Measurements from ENCODE around the gene TTLL6.
A peak's percentile ranks its signal among the peaks of the same experiment; 100 is the strongest.
"Not testable (repeated sequence)": the region's sequence is repeated elsewhere in the genome, so short reads cannot be mapped to it uniquely, and the experiment has no call there.

The TTLL6 gene

DNA sequence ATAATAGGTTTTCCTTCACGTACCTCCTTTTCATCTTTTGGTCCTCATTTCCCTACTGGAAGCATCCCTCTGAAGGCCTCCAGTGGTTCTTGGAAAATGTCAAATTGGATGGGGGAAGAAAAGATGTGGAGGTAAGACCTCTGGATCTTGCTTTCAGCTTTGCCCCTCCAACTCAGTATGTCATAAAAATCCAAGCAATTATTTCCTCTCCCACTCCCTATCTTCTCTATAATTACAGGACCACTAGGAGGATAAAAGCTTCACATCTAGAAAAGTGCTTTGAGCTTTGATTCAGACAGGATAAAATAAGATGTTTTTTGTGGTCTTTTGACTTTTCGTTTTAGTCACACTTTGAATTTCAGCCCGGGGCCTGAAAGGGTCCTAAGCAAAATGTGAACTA, 1.7 kb downstream of the TTLL6 start:
- no peak for DNase-seq (ENCODE audit: low read depth)

DNA sequence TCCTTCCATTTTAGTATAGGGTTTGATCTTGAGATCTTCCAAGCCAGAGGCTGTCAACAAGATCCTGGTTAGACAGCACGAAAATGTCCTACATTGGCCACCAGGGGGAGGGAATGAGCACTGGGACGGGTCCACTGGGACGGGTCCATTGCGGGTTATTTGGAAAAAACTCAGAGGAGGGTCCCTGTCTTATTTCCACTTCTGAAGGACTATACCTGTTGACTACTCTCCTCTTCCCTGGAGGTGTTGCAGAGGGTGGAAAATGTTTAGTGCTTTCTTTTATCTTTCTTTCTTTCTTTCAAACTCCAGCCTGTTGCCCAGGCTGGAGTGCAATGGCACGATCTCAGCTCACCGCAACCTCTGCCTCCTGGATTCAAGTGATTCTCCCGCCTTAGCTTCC, 2.5 kb downstream of the TTLL6 start:
- DNase-seq (ENCODE audit: low read depth): no peak

DNA sequence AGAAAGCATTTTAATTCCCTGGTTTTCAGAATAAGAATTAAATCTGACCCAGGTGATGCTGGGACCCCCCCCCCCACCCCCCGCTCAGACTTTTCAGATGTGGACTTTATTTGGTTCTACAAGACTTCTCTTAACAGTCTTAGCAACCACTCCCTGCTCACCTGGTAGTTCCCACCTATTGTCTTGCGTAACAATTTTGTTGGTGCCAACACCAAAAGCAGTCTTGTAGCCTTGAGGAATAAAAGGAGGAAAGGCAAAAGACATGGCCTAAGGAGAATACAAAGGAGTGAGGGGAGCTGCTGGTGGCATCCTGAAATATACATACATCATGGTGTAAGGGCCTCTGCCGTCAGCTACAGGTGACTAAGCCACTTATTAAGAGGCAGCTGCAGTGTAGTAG, 5.0 kb downstream of the TTLL6 start:
- no peak for DNase-seq (ENCODE audit: low read depth)

DNA sequence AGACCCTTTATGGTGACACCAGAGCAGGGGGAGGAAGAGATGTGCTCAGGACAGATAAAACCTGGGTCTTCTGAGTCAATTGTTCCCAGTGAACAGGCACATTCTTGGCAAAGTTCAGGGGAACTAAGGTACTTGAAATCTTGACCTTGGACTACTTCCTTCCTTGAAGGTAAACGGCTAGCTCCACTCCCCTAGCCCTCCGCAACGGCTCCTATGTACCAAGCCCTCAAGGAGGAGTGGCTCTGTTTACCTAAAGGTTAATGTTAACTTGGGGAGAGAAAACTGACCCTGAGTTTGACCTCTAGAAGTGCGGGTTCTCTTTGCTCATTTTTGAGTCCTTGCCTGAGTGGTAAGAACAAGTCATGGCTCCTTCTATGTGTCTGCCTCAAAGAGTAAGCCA, 7.8 kb downstream of the TTLL6 start:
- DNase-seq (ENCODE audit: low read depth): no peak

DNA sequence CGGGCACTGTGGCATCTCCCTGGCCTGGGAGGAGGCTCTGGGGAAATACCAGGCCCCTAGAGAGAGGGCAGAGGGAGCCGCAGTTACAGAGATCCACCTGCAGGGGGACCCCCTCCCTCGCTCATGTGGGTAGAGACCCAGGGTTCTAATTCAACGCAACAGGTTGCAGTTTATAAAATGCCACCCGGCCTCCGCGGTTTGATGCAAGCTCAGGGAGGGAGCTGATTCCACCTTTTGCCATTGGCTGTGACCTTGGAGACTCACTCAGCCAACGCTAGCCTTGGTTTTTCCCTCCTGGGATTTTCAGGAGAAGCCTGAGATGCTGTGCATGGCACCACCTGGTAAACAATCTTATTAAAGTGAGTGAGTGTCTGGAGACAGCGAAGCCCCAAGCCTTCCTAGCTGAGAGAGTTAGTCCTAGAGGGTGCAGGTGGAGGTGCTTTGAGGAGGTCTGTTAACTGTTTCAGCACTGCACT, 12.1 kb downstream of the TTLL6 start:
- DNase-seq (ENCODE audit: low read depth): peak; percentile 46

GRCh38 chr17:48800626-48801217, 16.3 kb downstream of the TTLL6 start:
- no peak for DNase-seq (ENCODE audit: low read depth)

DNA sequence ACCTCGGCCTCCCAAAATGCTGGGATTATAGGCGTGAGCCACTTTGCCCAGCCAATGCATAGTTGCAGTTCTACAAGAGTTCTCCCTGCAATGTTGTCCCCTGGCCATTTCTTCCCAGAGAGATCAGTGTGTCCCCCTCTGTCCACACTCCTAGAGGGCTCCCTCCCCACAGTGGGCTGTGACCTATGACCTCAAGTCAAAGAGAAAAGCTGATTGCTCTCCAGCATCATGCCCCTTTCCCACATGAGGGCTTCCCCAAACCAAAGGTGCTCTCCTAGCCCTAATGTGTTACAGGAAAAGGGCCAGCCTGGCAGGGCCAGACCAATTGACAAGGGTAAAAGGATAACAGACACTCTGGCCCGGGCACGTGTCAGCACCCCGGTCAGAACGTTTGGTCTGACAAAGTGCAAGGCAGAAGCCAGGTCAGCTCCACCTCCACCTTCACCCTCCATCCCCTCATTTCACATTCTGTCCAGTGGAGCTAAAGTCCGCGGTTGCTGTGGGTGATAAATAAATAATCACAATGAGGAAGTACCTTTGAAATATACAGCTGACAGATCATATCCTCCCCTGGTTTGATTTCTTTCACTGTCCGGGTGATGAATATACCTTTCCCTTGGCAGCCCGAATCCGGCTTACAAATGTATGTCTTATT, 17.8 kb downstream of the TTLL6 start:
- no peak for DNase-seq (ENCODE audit: low read depth)

DNA sequence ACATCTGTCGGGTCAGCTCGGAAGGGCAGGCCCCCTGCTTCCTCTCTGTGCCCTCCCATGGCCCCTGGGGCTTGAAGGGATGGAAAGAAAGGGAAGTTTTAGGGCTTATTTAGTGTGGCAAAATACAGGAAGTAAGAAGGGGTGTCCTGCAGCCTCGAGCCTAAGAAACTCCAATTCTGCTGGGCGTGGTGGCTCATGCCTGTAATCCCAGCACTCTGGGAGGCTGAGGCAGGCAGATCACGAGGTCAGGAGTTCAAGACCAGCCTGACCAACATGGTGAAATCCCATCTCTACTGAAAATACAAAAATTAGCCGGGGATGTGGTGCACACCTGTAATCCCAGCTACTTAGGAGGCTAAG, 20.9 kb downstream of the TTLL6 start:
- DNase-seq (ENCODE audit: low read depth): not testable (repeated sequence)

- peak; percentile 62 for DNase-seq (ENCODE audit: low read depth)
Observed at GRCh38 chr17:48795444-48796162, 21.4 kb downstream of the TTLL6 start.

- DNase-seq (ENCODE audit: low read depth): no peak
Observed at GRCh38 chr17:48792033-48792798, 24.8 kb downstream of the TTLL6 start.

- DNase-seq (ENCODE audit: low read depth): peak; percentile 68
Observed at GRCh38 chr17:48791128-48792032, 25.6 kb downstream of the TTLL6 start.

- DNase-seq (ENCODE audit: low read depth): no peak
Observed at GRCh38 chr17:48790607-48791127, 26.4 kb downstream of the TTLL6 start.

DNA sequence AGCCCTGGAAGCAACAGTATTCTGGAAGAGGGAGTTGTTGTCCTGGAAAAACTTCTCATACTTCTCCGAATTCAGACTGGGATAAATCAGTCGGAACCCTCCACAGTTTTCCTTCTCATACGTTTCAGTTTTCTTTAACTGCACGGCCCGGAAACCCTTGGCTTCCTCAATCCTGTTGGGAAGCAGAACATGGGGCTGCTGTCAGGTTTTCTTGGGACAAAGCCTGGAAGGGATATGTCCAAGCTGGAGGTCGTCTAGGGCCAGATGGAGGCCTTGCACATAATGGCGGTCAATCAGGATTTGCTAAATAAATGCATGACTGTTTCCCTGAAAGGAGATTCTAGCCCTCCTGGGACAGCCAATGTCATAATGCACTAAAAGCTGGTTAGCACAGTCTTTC, 29.2 kb downstream of the TTLL6 start:
- DNase-seq (ENCODE audit: low read depth): no peak

- DNase-seq (ENCODE audit: low read depth): no peak
Observed at GRCh38 chr17:48779421-48779820, 37.6 kb downstream of the TTLL6 start.

DNA sequence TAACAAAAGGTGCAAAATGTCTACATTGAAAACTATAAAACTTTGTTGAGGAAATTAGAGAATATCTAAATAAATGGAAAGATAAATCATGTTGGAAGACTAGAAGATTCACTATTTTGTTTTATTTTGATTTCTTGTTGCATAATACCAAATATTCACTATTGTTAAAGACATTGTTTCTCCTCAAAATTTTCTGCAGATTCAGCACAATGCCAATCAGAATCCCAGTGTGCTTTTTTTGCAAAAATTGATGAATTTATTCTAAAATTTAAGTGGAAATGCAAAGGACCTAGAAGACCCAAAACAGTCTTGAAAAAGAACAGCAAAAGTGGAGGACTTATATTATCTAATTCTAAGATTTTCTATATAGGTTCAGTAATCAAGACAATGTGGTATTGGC, 40.4 kb downstream of the TTLL6 start:
- no peak for DNase-seq (ENCODE audit: low read depth)

DNA sequence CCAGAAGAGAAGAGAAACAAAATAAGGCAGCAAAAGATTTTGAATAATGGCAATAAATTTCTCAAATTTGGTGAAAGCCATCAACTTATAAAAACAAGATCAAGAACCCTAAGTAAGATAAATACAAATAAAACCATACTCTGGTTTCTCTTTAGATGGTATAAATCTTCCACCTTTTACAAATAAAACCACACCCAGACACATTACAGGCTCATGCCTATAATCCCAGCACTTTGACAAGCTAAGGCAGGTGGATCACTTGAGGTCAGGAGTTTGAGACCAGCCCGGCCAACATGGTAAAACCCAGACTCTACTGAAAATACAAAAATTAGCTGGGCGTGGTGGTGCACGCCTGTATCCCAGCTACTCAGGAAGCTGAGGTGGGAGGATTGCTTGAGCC, 43.8 kb downstream of the TTLL6 start:
- no peak for DNase-seq (ENCODE audit: low read depth)

DNA sequence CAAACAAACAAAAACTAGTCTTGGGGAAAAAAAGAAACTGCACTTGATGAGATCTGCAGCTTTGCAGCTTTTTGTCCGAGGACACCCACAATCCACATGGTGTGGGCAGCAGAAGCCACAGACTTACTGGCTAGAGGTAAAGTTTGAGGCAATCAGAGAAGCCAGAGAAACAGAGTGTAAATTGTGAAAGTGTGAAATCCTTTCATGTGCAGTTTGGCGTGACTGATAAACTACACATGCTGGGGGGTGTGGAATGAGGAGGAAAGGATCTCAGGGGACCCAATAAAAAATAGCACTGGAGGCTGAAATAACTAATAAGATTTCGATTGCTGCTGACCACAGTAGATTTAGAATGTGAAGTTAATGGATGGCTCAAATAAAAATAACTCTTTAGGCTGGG, 46.1 kb downstream of the TTLL6 start:
- DNase-seq (ENCODE audit: low read depth): no peak

DNA sequence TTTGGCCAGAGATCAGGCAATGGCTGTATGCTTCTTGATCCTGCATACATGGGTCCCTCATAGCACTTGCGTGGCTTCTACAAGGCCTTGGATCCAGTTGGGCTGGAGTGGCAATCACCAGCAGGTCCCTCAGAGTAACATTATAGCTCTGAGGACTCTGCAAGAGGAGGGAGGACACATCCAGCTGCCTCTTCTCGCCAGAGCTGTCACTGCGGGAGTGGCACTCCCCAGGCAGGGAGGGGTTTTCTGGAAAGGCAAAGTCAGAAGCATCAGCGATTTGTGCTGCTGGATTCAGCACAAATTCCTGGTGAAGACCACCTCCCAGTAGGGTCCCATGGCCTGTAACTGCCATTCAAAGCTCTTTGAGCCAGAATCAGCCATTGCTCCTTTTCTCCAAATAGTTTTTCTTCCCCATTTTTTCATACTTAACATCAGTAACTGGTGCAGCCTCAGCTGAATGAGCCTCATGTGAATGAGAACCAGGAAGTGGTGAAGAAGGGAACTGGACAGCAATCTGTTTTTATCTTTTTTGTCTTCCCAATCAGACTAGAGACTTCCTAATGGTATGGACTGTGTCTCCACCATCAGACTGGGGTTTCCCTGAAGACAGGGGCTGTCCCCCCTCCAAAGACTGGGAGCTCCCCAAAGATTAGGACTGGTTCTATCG, 47.9 kb downstream of the TTLL6 start:
- no peak for DNase-seq (ENCODE audit: low read depth)

DNA sequence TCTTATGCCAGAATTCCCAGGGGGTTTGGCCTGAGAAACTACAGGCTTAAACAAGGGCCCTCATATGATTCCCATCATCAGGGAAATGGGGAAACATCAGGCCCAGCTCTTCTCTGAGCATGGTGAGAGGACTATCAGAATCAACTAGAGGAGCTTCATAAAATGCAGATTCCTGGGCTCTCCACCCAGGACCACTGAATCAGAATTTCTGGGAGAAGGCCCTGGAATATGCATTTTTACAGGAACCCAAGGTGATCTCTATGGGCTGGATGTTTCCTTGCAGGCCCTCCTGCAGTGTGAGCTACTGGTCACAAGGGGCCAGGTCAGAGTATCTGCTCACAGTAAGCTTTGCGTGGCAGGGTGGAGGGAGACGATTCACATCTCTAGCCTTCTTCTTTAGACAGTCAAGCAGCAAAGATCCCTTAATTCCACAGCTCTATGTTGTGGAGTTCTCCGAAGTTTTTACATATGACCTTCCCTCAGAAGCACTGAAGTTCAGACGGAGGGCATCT, 49.7 kb downstream of the TTLL6 start:
- DNase-seq (ENCODE audit: low read depth): no peak

DNA sequence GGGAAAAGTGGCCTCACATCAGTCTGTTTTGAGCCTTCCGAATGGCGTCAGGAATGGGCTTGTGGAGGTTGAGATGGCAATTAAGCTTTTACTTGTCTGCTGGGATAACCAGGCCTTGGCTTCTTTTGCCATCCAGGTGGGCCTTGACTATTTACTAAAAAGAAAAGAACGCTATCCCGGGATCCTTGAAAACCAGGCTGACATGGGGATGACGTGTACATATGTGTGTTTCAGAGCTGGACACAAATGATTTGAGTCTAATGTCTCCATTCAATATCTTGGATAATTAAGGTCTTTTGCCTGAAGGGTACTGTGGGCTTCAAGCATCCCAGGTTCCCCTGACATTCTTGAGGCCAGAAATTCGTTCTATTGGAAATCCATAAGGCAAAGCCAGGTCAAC, 55.9 kb downstream of the TTLL6 start:
- DNase-seq (ENCODE audit: low read depth): no peak

GRCh38 chr17:48760411-48760810, 56.6 kb downstream of the TTLL6 start:
- no peak for DNase-seq (ENCODE audit: low read depth)
